GM18526 (cell line): Measurements from ENCODE around the gene TPCN1.

ENCODE experiments used
- POLR2A ChIP-seq: IDR thresholded peaks from 3 replicates; pipeline ENCODE4 v1.6.1; 2011; ENCODE audit not compliant: insufficient read length; ENCODE audit errors: extremely low read depth

TPCN1 gene

GRCh38 chr12:113269257-113269943 is 48.1 kb downstream of the TPCN1 start:
- no peak for TF ChIP-seq POLR2A

DNA sequence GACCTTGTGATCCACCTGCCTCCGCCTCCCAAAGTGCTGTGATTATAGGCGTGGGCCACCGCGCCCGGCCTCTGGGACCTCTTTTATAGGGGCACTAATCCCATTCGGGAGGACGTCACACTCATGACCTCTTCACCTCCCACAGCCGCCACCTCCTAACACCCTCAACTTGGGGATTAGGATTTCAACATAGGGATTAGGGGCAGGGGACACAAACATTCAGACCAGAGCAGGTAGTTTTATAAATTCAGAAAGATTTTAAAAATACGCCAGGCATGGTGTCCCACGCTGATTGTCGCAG is 49.4 kb downstream of the TPCN1 start:
- TF ChIP-seq POLR2A = no peak

DNA sequence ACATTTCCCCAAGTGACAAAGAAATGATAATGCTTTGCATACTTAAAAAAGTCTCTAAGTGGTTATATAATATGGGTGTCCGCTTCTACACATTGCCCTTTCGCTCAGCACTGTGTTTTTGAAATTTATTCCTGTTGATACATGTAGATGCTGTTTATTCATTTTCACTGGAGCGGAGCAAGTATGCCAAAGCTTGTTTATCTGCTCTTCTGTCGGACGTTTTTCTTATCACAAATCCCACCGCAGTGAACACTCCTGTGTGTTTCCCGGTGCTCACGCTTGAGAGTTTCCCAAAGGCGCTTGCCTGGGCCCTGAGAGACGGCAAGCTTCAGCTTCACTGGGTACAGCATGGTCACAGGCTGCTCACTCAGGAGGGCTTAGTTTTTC is 50.2 kb downstream of the TPCN1 start:
- TF ChIP-seq POLR2A = no peak

DNA sequence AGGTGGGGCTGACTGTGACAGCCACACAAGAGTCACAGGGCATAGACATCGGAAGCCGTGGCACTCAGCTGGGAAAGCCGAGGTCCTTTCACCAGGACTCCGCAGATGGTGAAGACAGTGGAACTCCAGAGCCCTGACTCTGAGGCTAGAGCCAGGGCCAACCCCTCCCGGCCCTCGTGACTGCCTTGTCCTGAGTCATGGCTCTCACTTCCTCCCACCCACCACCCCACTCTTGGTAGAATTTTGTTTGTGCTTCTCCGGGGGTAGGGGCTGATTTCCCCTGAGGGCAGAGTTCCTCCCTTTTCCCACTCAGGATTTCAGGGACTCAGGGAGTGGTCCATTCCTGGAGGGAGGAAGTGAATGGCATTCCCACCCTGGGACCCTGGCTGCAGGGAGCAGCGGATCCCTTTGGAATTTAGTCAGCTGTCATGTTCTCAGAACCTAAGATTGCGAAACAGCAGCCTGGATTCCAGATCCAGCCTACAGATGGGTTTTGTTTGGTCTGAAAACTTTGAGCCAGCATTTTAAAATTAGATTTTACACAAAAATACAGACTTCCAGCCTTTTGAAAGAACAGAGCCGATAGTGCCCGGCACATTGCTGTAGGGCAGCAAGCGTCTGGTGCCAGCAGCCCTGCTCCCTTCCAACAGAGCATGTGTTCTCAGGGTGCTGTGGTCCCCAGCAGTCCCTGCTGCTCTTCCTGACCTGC is 50.7 kb downstream of the TPCN1 start:
- TF ChIP-seq POLR2A = no peak

GRCh38 chr12:113273053-113273725 is 51.9 kb downstream of the TPCN1 start:
- no peak for TF ChIP-seq POLR2A

DNA sequence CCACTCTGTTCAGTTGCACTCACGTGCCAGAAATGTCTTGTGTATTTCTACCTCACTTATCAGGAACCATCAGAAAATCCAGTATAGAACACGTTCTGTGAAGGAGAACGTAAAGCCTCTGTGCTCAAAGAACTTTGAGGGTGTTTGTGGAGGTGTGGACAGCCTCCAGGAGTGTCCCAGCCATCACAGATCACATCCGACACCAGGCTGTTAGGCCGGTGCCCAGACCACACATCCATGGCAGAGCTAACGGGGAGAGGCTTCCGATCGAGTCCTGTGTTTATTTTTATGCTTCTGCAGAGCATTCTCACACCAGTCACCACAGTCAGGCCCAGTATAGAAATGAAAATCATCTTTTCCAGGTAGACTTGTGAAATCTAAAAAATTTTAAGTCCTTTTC is 53.6 kb downstream of the TPCN1 start:
- no peak for TF ChIP-seq POLR2A

- no peak for TF ChIP-seq POLR2A
These were observed 55.0 kb downstream of the TPCN1 start for GRCh38 chr12:113276306-113276705.

- TF ChIP-seq POLR2A = no peak
These were observed 55.8 kb downstream of the TPCN1 start for GRCh38 chr12:113276946-113277500.

- TF ChIP-seq POLR2A = no peak
These were observed 56.2 kb downstream of the TPCN1 start for GRCh38 chr12:113277511-113277910.

- TF ChIP-seq POLR2A = no peak
These were observed 56.9 kb downstream of the TPCN1 start for GRCh38 chr12:113278141-113278540.

GRCh38 chr12:113278633-113279032 is 57.4 kb downstream of the TPCN1 start:
- TF ChIP-seq POLR2A = no peak

GRCh38 chr12:113284751-113285150 is 63.5 kb downstream of the TPCN1 start:
- TF ChIP-seq POLR2A = no peak

GRCh38 chr12:113285679-113286610 is 64.7 kb downstream of the TPCN1 start:
- no peak for TF ChIP-seq POLR2A

- no peak for TF ChIP-seq POLR2A
These were observed 65.4 kb downstream of the TPCN1 start for GRCh38 chr12:113286712-113287111.
